Activated T-cell treated with anti-CD3 and anti-CD28 coated beads, Interleukin-2, amount 50 U/mL, for 48 hours (primary cell): ENCODE data around the gene PCDHB8.
"Not testable (repeated sequence)": the region's sequence is repeated elsewhere in the genome, so short reads cannot be mapped to it uniquely, and the experiment has no call there.

Experiments used
- DNase-seq, 2 experiments: peaks; one replicate each; pipeline ENCODE4 v3.0.0-alpha.2; 2020

PCDHB8 gene

GRCh38 chr5:141177577-141178191 lies at the start of gene PCDHB8:
TSS of gene PCDHB8 (plus strand) at chr5:141177790. CDS start at chr5:141178035, 245 bp downstream.
- not testable (repeated sequence) for DNase-seq

DNA sequence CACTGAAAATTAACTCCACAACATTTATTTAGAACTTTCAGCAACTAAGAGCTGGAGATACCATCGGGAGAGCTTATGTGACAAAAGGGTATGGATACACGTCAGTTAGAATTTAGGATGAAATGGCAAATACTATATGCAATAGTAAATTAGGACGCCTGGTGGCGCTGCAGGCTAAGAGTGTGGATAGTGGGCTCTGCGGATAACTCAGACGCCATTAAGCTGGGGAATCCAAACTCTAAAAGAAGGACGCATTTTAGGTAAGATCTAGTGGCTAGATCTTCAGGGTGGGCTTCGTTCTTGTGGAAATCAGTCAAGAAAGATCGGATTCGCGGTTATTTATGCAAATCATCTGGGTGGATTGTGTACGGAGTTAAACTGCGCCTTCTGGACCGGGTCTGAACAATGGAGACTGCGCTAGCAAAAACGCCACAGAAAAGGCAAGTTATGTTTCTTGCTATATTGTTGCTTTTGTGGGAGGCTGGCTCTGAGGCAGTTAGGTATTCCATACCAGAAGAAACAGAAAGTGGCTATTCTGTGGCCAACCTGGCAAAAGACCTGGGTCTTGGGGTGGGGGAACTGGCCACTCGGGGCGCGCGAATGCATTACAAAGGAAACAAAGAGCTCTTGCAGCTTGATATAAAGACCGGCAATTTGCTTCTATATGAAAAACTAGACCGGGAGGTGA lies 42.4 kb upstream of the PCDHB8 start, which contains the start of gene PCDHB5:
Gene PCDHB5, plus strand, starts transcription at position 177 of the 688 bp plus-strand sequence. Its CDS starts 229 bp downstream, at position 406.
- DNase-seq, result no peak

DNA sequence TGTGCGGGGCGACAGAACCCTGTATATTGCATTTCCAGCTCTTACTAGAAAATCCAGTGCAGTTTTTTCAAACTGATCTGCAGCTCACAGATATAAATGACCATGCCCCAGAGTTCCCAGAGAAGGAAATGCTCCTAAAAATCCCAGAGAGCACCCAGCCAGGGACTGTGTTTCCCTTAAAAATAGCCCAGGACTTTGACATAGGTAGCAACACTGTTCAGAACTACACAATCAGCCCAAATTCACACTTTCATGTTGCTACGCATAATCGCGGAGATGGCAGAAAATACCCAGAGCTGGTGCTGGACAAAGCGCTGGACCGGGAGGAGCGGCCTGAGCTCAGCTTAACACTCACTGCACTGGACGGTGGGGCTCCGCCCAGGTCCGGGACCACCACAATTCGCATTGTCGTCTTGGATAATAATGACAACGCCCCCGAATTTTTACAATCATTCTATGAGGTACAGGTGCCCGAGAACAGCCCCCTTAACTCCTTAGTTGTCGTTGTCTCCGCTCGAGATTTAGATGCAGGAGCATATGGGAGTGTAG lies 41.8 kb upstream of the PCDHB8 start:
- no peak for DNase-seq

DNA sequence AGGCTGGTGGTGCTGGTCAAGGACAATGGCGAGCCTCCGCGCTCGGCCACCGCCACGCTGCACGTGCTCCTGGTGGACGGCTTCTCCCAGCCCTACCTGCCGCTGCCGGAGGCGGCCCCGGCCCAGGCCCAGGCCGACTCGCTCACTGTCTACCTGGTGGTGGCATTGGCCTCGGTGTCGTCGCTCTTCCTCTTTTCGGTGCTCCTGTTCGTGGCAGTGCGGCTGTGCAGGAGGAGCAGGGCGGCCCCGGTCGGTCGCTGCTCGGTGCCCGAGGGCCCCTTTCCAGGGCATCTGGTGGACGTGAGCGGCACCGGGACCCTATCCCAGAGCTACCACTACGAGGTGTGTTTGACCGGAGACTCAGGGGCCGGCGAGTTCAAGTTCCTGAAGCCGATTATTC lies 40.2 kb upstream of the PCDHB8 start:
- not testable (repeated sequence) for DNase-seq

DNA sequence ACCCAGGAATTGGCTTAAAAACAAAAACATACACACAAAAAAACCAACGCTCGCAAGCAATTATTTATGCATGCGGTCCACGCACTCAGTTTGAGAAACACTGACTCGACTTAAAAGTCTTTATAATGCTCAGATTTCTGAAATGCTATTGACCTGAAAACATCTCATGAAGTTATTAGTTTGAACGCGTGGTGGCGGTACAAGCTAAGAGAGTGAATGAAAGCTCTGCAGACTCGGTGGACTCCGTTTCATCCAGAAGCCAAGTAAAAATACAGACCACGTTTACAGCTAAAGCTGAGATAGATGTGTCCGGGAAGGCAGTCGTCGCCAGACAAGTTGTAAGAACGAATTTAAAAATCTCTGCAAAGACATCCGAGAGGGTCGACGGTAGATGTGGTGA lies 27.8 kb upstream of the PCDHB8 start, which contains the start of gene PCDHB6:
Gene PCDHB6, plus strand, starts transcription at position 246 of the 400 bp plus-strand sequence. CDS start 201 bp downstream, outside the sequence.
- DNase-seq, result no peak

- no peak for DNase-seq
Measured at GRCh38 chr5:141150224-141150992, 27.2 kb upstream of the PCDHB8 start.

- no peak for DNase-seq
Measured at GRCh38 chr5:141150993-141151325, 26.6 kb upstream of the PCDHB8 start.

- not testable (repeated sequence) for DNase-seq
Measured at GRCh38 chr5:141151632-141152031, 26.0 kb upstream of the PCDHB8 start.

DNA sequence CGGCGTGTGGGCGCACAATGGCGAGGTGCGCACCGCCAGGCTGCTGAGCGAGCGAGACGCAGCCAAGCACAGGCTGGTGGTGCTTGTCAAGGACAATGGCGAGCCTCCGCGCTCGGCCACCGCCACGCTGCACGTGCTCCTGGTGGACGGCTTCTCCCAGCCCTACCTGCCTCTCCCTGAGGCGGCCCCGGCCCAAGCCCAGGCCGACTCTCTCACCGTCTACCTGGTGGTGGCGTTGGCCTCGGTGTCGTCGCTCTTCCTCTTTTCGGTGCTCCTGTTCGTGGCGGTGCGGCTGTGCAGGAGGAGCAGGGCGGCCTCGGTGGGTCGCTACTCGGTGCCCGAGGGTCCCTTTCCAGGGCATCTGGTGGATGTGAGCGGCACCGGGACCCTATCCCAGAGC lies 25.5 kb upstream of the PCDHB8 start:
- DNase-seq, result not testable (repeated sequence)

DNA sequence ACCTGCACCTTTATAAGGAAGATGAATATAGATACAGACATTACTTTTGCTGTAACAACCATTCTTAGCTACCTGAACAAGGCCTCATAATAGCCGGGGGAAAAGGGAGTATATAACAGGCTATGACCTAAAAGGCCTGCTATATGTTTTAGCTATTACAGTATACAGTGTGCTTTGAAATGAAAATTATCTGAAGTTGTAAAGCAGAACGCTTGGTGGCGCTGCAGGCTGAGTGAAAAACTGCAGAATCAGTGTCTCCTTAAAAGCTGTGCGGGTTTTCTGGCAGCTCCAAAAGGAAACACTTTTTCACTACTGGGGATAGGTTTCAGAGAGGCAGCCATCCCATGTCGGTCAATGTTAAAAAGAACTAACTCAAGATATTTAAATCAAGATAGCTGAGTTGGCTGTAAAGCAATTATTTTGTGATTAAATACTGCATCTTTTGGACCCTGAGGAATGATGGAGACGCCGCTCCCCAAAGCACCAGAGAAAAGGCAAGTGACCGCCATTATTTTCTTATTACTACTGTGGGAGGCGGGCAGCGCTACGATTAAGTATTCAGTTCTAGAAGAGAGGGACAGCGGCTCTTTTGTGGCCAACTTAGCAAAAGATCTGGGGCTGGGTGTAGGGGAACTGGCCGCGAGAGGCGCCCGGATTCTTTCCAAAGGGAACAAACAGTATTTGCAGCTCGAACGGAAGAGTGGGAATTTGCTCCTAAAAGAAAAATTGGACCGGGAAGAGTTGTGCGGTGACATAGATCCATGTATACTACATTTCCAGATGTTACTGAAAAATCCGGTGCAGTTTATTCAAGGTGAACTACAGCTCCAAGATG lies 21.8 kb upstream of the PCDHB8 start:
- DNase-seq, result no peak

DNA sequence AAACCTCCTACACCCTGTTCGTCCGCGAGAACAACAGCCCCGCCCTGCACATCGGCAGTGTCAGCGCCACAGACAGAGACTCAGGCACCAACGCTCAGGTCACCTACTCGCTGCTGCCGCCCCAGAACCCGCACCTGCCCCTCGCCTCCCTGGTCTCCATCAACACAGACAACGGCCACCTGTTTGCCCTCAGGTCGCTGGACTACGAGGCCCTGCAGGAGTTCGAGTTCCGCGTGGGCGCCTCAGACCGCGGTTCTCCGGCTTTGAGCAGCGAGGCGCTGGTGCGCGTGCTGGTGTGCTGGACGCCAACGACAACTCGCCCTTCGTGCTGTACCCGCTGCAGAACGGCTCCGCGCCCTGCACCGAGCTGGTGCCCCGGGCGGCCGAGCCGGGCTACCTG lies 20.2 kb upstream of the PCDHB8 start:
- DNase-seq, result not testable (repeated sequence)

DNA sequence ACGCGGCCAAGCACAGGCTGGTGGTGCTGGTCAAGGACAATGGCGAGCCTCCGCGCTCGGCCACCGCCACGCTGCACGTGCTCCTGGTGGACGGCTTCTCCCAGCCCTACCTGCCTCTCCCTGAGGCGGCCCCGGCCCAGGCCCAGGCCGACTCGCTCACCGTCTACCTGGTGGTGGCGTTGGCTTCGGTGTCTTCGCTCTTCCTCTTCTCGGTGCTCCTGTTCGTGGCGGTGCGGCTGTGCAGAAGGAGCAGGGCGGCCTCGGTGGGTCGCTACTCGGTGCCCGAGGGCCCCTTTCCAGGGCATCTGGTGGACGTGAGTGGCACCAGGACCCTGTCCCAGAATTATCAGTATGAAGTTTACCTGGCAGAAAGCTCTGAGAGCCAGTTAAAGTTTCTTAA lies 19.7 kb upstream of the PCDHB8 start:
- not testable (repeated sequence) for DNase-seq

GRCh38 chr5:141172381-141173204 lies 5.0 kb upstream of the PCDHB8 start, which contains the start of gene PCDHB7:
TSS of gene PCDHB7 (plus strand) at chr5:141172644. CDS start at chr5:141172836, 192 bp downstream.
- DNase-seq, result no peak

DNA sequence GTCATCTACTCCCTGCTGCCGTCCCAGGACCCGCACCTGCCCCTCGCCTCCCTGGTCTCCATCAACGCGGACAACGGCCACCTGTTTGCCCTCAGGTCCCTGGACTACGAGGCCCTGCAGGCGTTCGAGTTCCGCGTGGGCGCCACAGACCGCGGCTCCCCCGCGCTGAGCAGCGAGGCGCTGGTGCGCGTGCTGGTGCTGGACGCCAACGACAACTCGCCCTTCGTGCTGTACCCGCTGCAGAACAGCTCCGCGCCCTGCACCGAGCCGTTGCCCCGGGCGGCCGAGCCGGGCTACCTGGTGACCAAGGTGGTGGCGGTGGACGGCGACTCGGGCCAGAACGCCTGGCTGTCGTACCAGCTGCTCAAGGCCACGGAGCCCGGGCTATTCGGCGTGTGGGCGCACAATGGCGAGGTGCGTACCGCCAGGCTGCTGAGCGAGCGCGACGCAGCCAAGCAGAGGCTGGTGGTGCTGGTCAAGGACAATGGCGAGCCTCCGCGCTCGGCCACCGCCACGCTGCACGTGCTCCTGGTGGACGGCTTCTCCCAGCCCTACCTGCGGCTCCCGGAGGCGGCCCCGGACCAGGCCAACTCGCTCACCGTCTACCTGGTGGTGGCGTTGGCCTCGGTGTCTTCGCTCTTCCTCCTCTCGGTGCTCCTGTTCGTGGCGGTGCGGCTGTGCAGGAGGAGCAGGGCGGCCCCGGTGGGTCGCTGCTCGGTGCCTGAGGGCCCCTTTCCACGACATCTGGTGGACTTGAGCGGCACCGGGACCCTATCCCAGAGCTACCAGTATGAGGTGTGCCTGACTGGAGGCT lies 3.1 kb upstream of the PCDHB8 start:
- not testable (repeated sequence) for DNase-seq

GRCh38 chr5:141175933-141176332 lies 1.7 kb upstream of the PCDHB8 start:
- no peak for DNase-seq

GRCh38 chr5:141179371-141179770 lies 1.8 kb downstream of the PCDHB8 start:
- DNase-seq, result not testable (repeated sequence)

- DNase-seq, result not testable (repeated sequence)
Measured at GRCh38 chr5:141179876-141180275, 2.3 kb downstream of the PCDHB8 start.

GRCh38 chr5:141180313-141180712 lies 2.7 kb downstream of the PCDHB8 start:
- no peak for DNase-seq

- DNase-seq, result no peak
Measured at GRCh38 chr5:141182248-141182647, 4.7 kb downstream of the PCDHB8 start, which contains the start of gene PCDHB16. TSS of gene PCDHB16 (plus strand) at chr5:141182387. CDS start at chr5:141182560, 173 bp downstream.
